ENCODE measurements around the gene PRR33.

Gene PRR33

GRCh38 chr11:1862588-1863351, 28.9 kb downstream of the PRR33 start:
- DNase-seq (ENCODE audit: low spot score) = no peak

- DNase-seq (ENCODE audit: low spot score) = no peak
Observed at GRCh38 chr11:1861435-1862411, 30.0 kb downstream of the PRR33 start.

- no peak for DNase-seq (ENCODE audit: low spot score)
Observed at GRCh38 chr11:1860108-1860507, 31.6 kb downstream of the PRR33 start.

GRCh38 chr11:1859004-1859403, 32.7 kb downstream of the PRR33 start:
- no peak for DNase-seq (ENCODE audit: low spot score)

- DNase-seq (ENCODE audit: low spot score) = no peak
Observed at GRCh38 chr11:1858576-1858975, 33.1 kb downstream of the PRR33 start.

GRCh38 chr11:1858154-1858553, 33.5 kb downstream of the PRR33 start:
- DNase-seq (ENCODE audit: low spot score) = no peak

- no peak for DNase-seq (ENCODE audit: low spot score)
Observed at GRCh38 chr11:1857064-1857463, 34.6 kb downstream of the PRR33 start.

GRCh38 chr11:1856306-1857005, 35.2 kb downstream of the PRR33 start:
- no peak for DNase-seq (ENCODE audit: low spot score)

GRCh38 chr11:1855886-1856265, 35.8 kb downstream of the PRR33 start:
- DNase-seq (ENCODE audit: low spot score) = no peak

- no peak for DNase-seq (ENCODE audit: low spot score)
Observed at GRCh38 chr11:1854949-1855885, 36.5 kb downstream of the PRR33 start.

GRCh38 chr11:1854132-1854948, 37.4 kb downstream of the PRR33 start:
- DNase-seq (ENCODE audit: low spot score) = no peak

GRCh38 chr11:1853376-1854131, 38.1 kb downstream of the PRR33 start:
- DNase-seq (ENCODE audit: low spot score) = no peak

GRCh38 chr11:1852877-1853276, 38.8 kb downstream of the PRR33 start, which contains the start of gene LSP1:
Gene LSP1, plus strand, starts transcription at chr11:1853084. Its CDS starts 61 bp downstream, at chr11:1853145.
- no peak for DNase-seq (ENCODE audit: low spot score)

GRCh38 chr11:1852271-1852876, 39.3 kb downstream of the PRR33 start:
- DNase-seq (ENCODE audit: low spot score) = no peak

GRCh38 chr11:1851468-1852180, 40.1 kb downstream of the PRR33 start:
- DNase-seq (ENCODE audit: low spot score) = no peak

- DNase-seq (ENCODE audit: low spot score) = no peak
Observed at GRCh38 chr11:1848640-1849430, 42.9 kb downstream of the PRR33 start.

GRCh38 chr11:1847926-1848639, 43.6 kb downstream of the PRR33 start:
- DNase-seq (ENCODE audit: low spot score) = no peak

Measured in AG08395 (cell line).